ENCODE results near the gene BBOX1. TPM values are rescaled to one million over a fixed set of nuclear protein-coding genes. Genes with fewer than 3 reads are reported as not detected.

The BBOX1 gene
- total RNA-seq, 1 experiment from 2014 or later: not detected

- Histone ChIP-seq H3K27ac (ENCODE audit: low read length) (no peak overlapping the region), H4K20me1 (ENCODE audit: insufficient read depth, low read depth, low read length) (no peaks in the 10 kb centered on the region), H3K79me2 (ENCODE audit: low read length) (no peaks in the 10 kb centered on the region), H2AFZ (ENCODE audit: low read length) (no peak overlapping the region), H3K4me1 (ENCODE audit: low read length) (no peaks in the 10 kb centered on the region), H3K9ac (ENCODE audit: low read length) (no peak overlapping the region), H3K4me2 (ENCODE audit: low read depth, low read length, poor library complexity, severe bottlenecking) (no peak overlapping the region), H3K9me2 (replicated peaks; ENCODE audit: insufficient read depth, low read length) (no peaks in the 10 kb centered on the region), H3K4me3 (ENCODE audit: low read length) (no peak overlapping the region), H3K9me3 (ENCODE audit: low read length) (no peaks in the 10 kb centered on the region), H3K27me3 (ENCODE audit: low read length) (no peaks in the 10 kb centered on the region), H3K36me3 (ENCODE audit: insufficient read depth, low read length) (no peaks in the 10 kb centered on the region)
- DNase-seq: no peak
These were observed 55.3 kb downstream of the BBOX1 start for GRCh38 chr11:27095887-27096286.

DNA sequence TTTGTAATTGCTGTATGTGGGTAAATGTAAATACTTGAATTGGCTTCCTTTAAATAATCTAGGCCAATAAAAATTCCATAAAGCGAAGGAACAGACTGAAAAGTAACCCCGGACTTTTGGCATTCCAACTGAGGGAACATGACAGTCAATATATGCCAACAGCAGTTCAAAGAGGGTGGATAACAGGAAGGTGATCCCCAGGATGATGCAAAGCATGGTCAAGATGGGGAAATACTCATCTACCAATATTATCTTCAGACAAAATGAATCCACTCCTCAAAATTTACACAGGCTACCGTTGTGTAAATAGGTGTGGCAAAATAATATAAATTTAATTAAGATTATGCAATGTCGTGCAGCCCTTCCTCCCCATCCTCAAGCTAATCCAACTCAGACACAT, 56.9 kb downstream of the BBOX1 start:
- Histone ChIP-seq H3K4me1 (ENCODE audit: low read length) (no peaks in the 10 kb centered on the region), H3K4me2 (ENCODE audit: low read depth, low read length, poor library complexity, severe bottlenecking) (no peak overlapping the region), H4K20me1 (ENCODE audit: insufficient read depth, low read depth, low read length) (no peaks in the 10 kb centered on the region), H3K27me3 (ENCODE audit: low read length) (no peaks in the 10 kb centered on the region), H3K79me2 (ENCODE audit: low read length) (no peaks in the 10 kb centered on the region), H3K9ac (ENCODE audit: low read length) (no peak overlapping the region), H3K9me2 (replicated peaks; ENCODE audit: insufficient read depth, low read length) (no peaks in the 10 kb centered on the region), H3K27ac (ENCODE audit: low read length) (no peak overlapping the region), H3K9me3 (ENCODE audit: low read length) (no peaks in the 10 kb centered on the region), H3K4me3 (ENCODE audit: low read length) (no peak overlapping the region), H2AFZ (ENCODE audit: low read length) (no peak overlapping the region), H3K36me3 (ENCODE audit: insufficient read depth, low read length) (no peaks in the 10 kb centered on the region)
- no peak for DNase-seq

DNA sequence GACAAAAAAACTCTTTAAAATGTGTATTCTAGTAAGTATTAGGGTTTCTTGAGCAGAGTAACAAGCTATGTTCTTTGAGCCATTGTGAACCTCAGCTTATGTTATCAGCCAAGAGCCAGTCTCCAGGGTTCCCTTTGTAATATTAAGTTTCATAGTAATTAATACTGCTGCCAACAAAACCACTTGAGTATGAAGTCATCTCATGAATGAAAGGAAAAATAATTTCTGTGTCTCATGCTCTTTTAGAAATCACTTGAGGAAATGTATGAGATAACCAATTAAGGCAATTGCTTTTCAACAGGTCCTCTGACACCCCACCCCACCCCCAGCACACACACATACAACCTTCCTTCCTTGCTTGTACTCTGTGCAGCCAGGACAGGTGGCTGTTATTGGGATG, 59.9 kb downstream of the BBOX1 start:
- no peaks in the 10 kb centered on the region for H3K4me1 ChIP-seq (ENCODE audit: low read length)
- H3K9ac ChIP-seq (ENCODE audit: low read length): no peak overlapping the region
- H3K79me2 ChIP-seq (ENCODE audit: low read length): no peaks in the 10 kb centered on the region
- no peaks in the 10 kb centered on the region for H4K20me1 ChIP-seq (ENCODE audit: insufficient read depth, low read depth, low read length)
- H3K36me3 ChIP-seq (ENCODE audit: insufficient read depth, low read length): no peaks in the 10 kb centered on the region
- no peaks in the 10 kb centered on the region for H3K9me2 ChIP-seq (replicated peaks; ENCODE audit: insufficient read depth, low read length)
- no peak overlapping the region for H2AFZ ChIP-seq (ENCODE audit: low read length)
- H3K27ac ChIP-seq (ENCODE audit: low read length): no peak overlapping the region
- H3K9me3 ChIP-seq (ENCODE audit: low read length): no peaks in the 10 kb centered on the region
- no peak overlapping the region for H3K4me2 ChIP-seq (ENCODE audit: low read depth, low read length, poor library complexity, severe bottlenecking)
- no peaks in the 10 kb centered on the region for H3K27me3 ChIP-seq (ENCODE audit: low read length)
- H3K4me3 ChIP-seq (ENCODE audit: low read length): no peak overlapping the region
- no peak for DNase-seq

GRCh38 chr11:27107548-27107947, 66.9 kb downstream of the BBOX1 start:
- Histone ChIP-seq H4K20me1 (ENCODE audit: insufficient read depth, low read depth, low read length) (no peaks in the 10 kb centered on the region), H3K36me3 (ENCODE audit: insufficient read depth, low read length) (no peaks in the 10 kb centered on the region), H3K4me1 (ENCODE audit: low read length) (no peaks in the 10 kb centered on the region), H3K27me3 (ENCODE audit: low read length) (no peaks in the 10 kb centered on the region), H3K4me3 (ENCODE audit: low read length) (no peak overlapping the region), H3K9me2 (replicated peaks; ENCODE audit: insufficient read depth, low read length) (no peaks in the 10 kb centered on the region), H3K9me3 (ENCODE audit: low read length) (no peaks in the 10 kb centered on the region), H3K27ac (ENCODE audit: low read length) (no peak overlapping the region), H2AFZ (ENCODE audit: low read length) (no peak overlapping the region), H3K4me2 (ENCODE audit: low read depth, low read length, poor library complexity, severe bottlenecking) (no peak overlapping the region), H3K79me2 (ENCODE audit: low read length) (no peaks in the 10 kb centered on the region), H3K9ac (ENCODE audit: low read length) (no peak overlapping the region)
- DNase-seq: no peak

DNA sequence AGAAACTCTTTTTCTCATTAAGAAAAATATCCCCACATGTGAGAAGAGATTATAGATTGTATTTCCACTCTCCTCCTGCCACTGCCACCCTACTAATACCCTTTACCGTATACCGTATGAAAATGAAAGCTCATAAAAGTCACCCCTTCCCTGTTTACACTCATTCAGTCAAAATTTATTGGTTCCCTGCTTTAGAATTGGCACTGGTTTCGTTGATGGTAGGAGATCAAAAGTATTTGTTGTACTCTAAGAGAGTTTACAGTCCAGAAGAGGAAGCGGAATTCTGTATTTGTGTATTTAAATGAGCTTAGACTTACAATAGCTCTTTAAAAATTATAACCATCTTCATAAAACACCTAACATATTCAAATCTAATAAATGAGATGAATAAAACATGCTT, 68.2 kb downstream of the BBOX1 start:
- DNase-seq: no peak
- H3K9me2 ChIP-seq (replicated peaks; ENCODE audit: insufficient read depth, low read length): no peaks in the 10 kb centered on the region
- H3K27me3 ChIP-seq (ENCODE audit: low read length): no peaks in the 10 kb centered on the region
- no peaks in the 10 kb centered on the region for H3K36me3 ChIP-seq (ENCODE audit: insufficient read depth, low read length)
- no peaks in the 10 kb centered on the region for H3K9me3 ChIP-seq (ENCODE audit: low read length)
- H2AFZ ChIP-seq (ENCODE audit: low read length): no peak overlapping the region
- H3K4me2 ChIP-seq (ENCODE audit: low read depth, low read length, poor library complexity, severe bottlenecking): no peak overlapping the region
- no peaks in the 10 kb centered on the region for H3K79me2 ChIP-seq (ENCODE audit: low read length)
- H4K20me1 ChIP-seq (ENCODE audit: insufficient read depth, low read depth, low read length): no peaks in the 10 kb centered on the region
- H3K27ac ChIP-seq (ENCODE audit: low read length): no peak overlapping the region
- no peaks in the 10 kb centered on the region for H3K4me1 ChIP-seq (ENCODE audit: low read length)
- no peak overlapping the region for H3K4me3 ChIP-seq (ENCODE audit: low read length)
- no peak overlapping the region for H3K9ac ChIP-seq (ENCODE audit: low read length)

DNA sequence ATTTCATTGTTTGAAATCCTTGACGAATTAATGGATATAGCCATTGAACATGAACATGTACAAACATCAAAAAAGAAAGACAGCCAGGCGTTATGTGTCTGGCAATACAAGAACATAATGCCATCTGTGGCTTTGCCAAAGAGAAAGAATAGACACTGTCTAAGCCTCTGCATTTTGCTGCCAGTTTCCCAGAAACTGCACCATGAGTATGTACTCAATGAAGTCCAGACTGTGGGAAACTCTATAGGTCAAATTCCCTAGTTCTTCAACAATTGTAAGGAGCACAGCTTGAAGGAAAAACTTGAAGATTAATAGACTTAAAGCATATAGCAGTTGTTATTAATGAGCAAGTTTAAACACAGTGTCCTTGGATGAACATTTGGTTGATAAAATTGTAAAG, 71.3 kb downstream of the BBOX1 start:
- Histone ChIP-seq H3K9ac (ENCODE audit: low read length) (no peak overlapping the region), H2AFZ (ENCODE audit: low read length) (no peak overlapping the region), H3K27me3 (ENCODE audit: low read length) (no peaks in the 10 kb centered on the region), H3K79me2 (ENCODE audit: low read length) (no peaks in the 10 kb centered on the region), H3K4me1 (ENCODE audit: low read length) (no peaks in the 10 kb centered on the region), H3K4me3 (ENCODE audit: low read length) (no peak overlapping the region), H3K36me3 (ENCODE audit: insufficient read depth, low read length) (no peaks in the 10 kb centered on the region), H3K27ac (ENCODE audit: low read length) (no peak overlapping the region), H4K20me1 (ENCODE audit: insufficient read depth, low read depth, low read length) (no peaks in the 10 kb centered on the region), H3K9me3 (ENCODE audit: low read length) (no peaks in the 10 kb centered on the region), H3K9me2 (replicated peaks; ENCODE audit: insufficient read depth, low read length) (no peaks in the 10 kb centered on the region; the same call in 1 of the 2 replicates), H3K4me2 (ENCODE audit: low read depth, low read length, poor library complexity, severe bottlenecking) (no peak overlapping the region)
- DNase-seq: no peak

- no peak overlapping the region for H3K4me2 ChIP-seq (ENCODE audit: low read depth, low read length, poor library complexity, severe bottlenecking)
- no peak for DNase-seq
These were observed 72.3 kb downstream of the BBOX1 start for GRCh38 chr11:27112946-27113345.

GRCh38 chr11:27115051-27115650, 74.5 kb downstream of the BBOX1 start:
- H3K79me2 ChIP-seq (ENCODE audit: low read length): no peaks in the 10 kb centered on the region
- no peak overlapping the region for H3K4me2 ChIP-seq (ENCODE audit: low read depth, low read length, poor library complexity, severe bottlenecking)
- no peak overlapping the region for H3K4me3 ChIP-seq (ENCODE audit: low read length)
- H3K27me3 ChIP-seq (ENCODE audit: low read length): no peaks in the 10 kb centered on the region
- H3K27ac ChIP-seq (ENCODE audit: low read length): no peak overlapping the region
- no peaks in the 10 kb centered on the region for H3K36me3 ChIP-seq (ENCODE audit: insufficient read depth, low read length)
- no peaks in the 10 kb centered on the region; the same call in 1 of the 2 replicates for H3K9me2 ChIP-seq (replicated peaks; ENCODE audit: insufficient read depth, low read length)
- no peak overlapping the region for H3K9ac ChIP-seq (ENCODE audit: low read length)
- no peaks in the 10 kb centered on the region for H4K20me1 ChIP-seq (ENCODE audit: insufficient read depth, low read depth, low read length)
- H3K4me1 ChIP-seq (ENCODE audit: low read length): no peaks in the 10 kb centered on the region
- no peak for DNase-seq
- H2AFZ ChIP-seq (ENCODE audit: low read length): no peak overlapping the region
- H3K9me3 ChIP-seq (ENCODE audit: low read length): no peaks in the 10 kb centered on the region

More at GRCh38 chr11:27112946-27113345, 72.3 kb downstream of the BBOX1 start:
- no peaks in the 10 kb centered on the region for H3K79me2 ChIP-seq (ENCODE audit: low read length)
- H3K27ac ChIP-seq (ENCODE audit: low read length): no peak overlapping the region
- H3K9ac ChIP-seq (ENCODE audit: low read length): no peak overlapping the region
- H3K4me3 ChIP-seq (ENCODE audit: low read length): no peak overlapping the region
- no peaks in the 10 kb centered on the region for H3K4me1 ChIP-seq (ENCODE audit: low read length)
- no peaks in the 10 kb centered on the region for H4K20me1 ChIP-seq (ENCODE audit: insufficient read depth, low read depth, low read length)
- no peaks in the 10 kb centered on the region for H3K9me3 ChIP-seq (ENCODE audit: low read length)
- no peaks in the 10 kb centered on the region; the same call in 1 of the 2 replicates for H3K9me2 ChIP-seq (replicated peaks; ENCODE audit: insufficient read depth, low read length)
- no peaks in the 10 kb centered on the region for H3K27me3 ChIP-seq (ENCODE audit: low read length)
- no peak overlapping the region for H2AFZ ChIP-seq (ENCODE audit: low read length)
- H3K36me3 ChIP-seq (ENCODE audit: insufficient read depth, low read length): no peaks in the 10 kb centered on the region

Measured in Karpas-422 (cell line).